ENCODE measurements around the gene TMEM61. TPM values are rescaled to one million over a fixed set of nuclear protein-coding genes. Genes with fewer than 3 reads are reported as not detected.

TMEM61 gene
- polyA plus RNA-seq, 1 of the 3 experiments (the other 2 are of a cell fraction), result not detected

GRCh38 chr1:54995835-54996234, 15.4 kb downstream of the TMEM61 start:
- no peaks in the 10 kb centered on the region; the same call in 1 of the 2 replicates for H3K27me3 ChIP-seq (ENCODE audit: insufficient read depth)
- no peak overlapping the region for H3K9ac ChIP-seq
- H3K9me2 ChIP-seq, result no peaks in the 10 kb centered on the region
- peaks cover 0 to 3% of the 10 kb centered on the region in 2 experiments; a peak in 1 of 4 replicates for H3K4me1 ChIP-seq (ENCODE audit: control insufficient read depth in 1 of 2, insufficient read depth in 2 of 2, low read depth in 1 of 2, low read length in 1 of 2)
- POLR2A ChIA-PET, result interaction anchor here (0.8 to 1.1 kb wide), 2 partner anchors 8 to 51 kb away, joined by 3 read pairs; no protein-coding TSS in a partner anchor
- no peaks in the 10 kb centered on the region for H4K20me1 ChIP-seq (ENCODE audit: insufficient read depth)
- no peak overlapping the region for H3K4me3 ChIP-seq (ENCODE audit: low read depth in 2 of 2, low read length in 1 of 2)
- H3K79me2 ChIP-seq (ENCODE audit: insufficient read depth), result no peaks in the 10 kb centered on the region
- no peak overlapping the region for H2AFZ ChIP-seq (ENCODE audit: low read depth)
- H3K27ac ChIP-seq (ENCODE audit: low read depth in 2 of 2, low read length in 1 of 2), result no peak overlapping the region
- TF ChIP-seq RCOR1 (IDR thresholded peaks at IDR 0.05; ENCODE audit: low read length), result no peak
- no peak for TF ChIP-seq REST (IDR thresholded peaks at IDR 0.05; ENCODE audit: low read depth, low read length)
- TF ChIP-seq CTCF (IDR thresholded peaks at IDR 0.05), result no peak
- no peak for TF ChIP-seq USF1 (IDR thresholded peaks at IDR 0.05; ENCODE audit: borderline replicate concordance, low read depth)
- no peak for TF ChIP-seq TCF12 (IDR thresholded peaks at IDR 0.05)
- no peak for TF ChIP-seq RFX5 (IDR thresholded peaks at IDR 0.05; ENCODE audit: low read length)
- TF ChIP-seq ELF1 (IDR thresholded peaks at IDR 0.05), result no peak
- TF ChIP-seq RAD21 (IDR thresholded peaks at IDR 0.05; ENCODE audit: low read length), result no peak
- no peak for TF ChIP-seq IRF3 (IDR thresholded peaks at IDR 0.05; ENCODE audit: low read depth, low read length)
- TF ChIP-seq PBX3 (IDR thresholded peaks at IDR 0.05), result no peak
- TF ChIP-seq GABPA (IDR thresholded peaks at IDR 0.05; ENCODE audit: low read depth), result no peak
- TF ChIP-seq POLR2AphosphoS5 (IDR thresholded peaks at IDR 0.05; ENCODE audit: low read depth, low read length), result no peak
- TF ChIP-seq SMC3 (IDR thresholded peaks at IDR 0.05; ENCODE audit: low read depth, low read length), result no peak
- no peak for TF ChIP-seq FOXJ3 (CRISPR knock-in tag; IDR thresholded peaks at IDR 0.05)
- TF ChIP-seq EZH2phosphoT487 (IDR thresholded peaks at IDR 0.05; ENCODE audit: borderline replicate concordance, low read depth), result no peak
- no peak for TF ChIP-seq TEAD4 (IDR thresholded peaks at IDR 0.05; ENCODE audit: borderline replicate concordance, insufficient read depth)
- TF ChIP-seq NFIC (IDR thresholded peaks at IDR 0.05; ENCODE audit: borderline replicate concordance), result no peak
- no peak for TF ChIP-seq MAX (IDR thresholded peaks at IDR 0.05; ENCODE audit: low read depth)
- TF ChIP-seq NRF1 (IDR thresholded peaks at IDR 0.05; ENCODE audit: low read depth, low read length), result no peak
- H3F3A ChIP-seq (replicated peaks; ENCODE audit: insufficient read depth), result no peaks in the 10 kb centered on the region
- DNase-seq, result no peak
- CTCF ChIA-PET, result interaction anchor here (0.7 to 10.9 kb wide), 28 partner anchors 10 to 281 kb away, joined by 3 to 302 read pairs (median 7); partner anchors contain the start of gene TMEM61
- H3K9me3 ChIP-seq, result no peaks in the 10 kb centered on the region
- 59% methylated on average over 7 of the region's 9 CpGs for WGBS (ENCODE audit: low lambda C conversion rate)
- no peak overlapping the region for H3K4me2 ChIP-seq
- no peaks in the 10 kb centered on the region for H3K36me3 ChIP-seq (replicated peaks in 1 of 2; ENCODE audit: control insufficient read depth in 1 of 2, insufficient read depth in 2 of 2, low read length in 1 of 2)

Data from SK-N-SH (cell line).